NB4 (cell line): Measurements from ENCODE around the gene THSD7A.

ENCODE experiments used
- CTCF ChIP-seq: IDR thresholded peaks from one replicate; pipeline ENCODE4 v1.5.1; 2012; ENCODE audit warnings: low read depth, low read length
- MAX ChIP-seq: IDR thresholded peaks from 2 replicates; pipeline ENCODE4 v1.6.1; 2011; ENCODE audit warnings: low read depth, low read length
- MYC ChIP-seq: IDR thresholded peaks from 2 replicates; pipeline ENCODE4 v1.6.1; 2011; ENCODE audit warnings: low read depth, low read length
- POLR2A ChIP-seq: IDR thresholded peaks from 2 replicates; pipeline ENCODE4 v1.6.1; 2011; ENCODE audit warnings: mild to moderate bottlenecking; ENCODE audit not compliant: insufficient read length; ENCODE audit errors: extremely low read depth

GRCh38 chr7:11420049-11420448, 411.9 kb downstream of the THSD7A start:
- no peak for TF ChIP-seq CTCF
- TF ChIP-seq POLR2A, result no peak
- no peak for TF ChIP-seq MYC
- no peak for TF ChIP-seq MAX
